Measurements from ENCODE around the gene RNU6-9.
"Not testable (repeated sequence)": the region's sequence is repeated elsewhere in the genome, so short reads cannot be mapped to it uniquely, and the experiment has no call there.

RNU6-9 gene

GRCh38 chr19:892894-893689 is at the start of gene RNU6-9, which contains the start of gene MED16:
TSS of gene RNU6-9 (plus strand) at chr19:893484.
TSS of gene MED16 (minus strand) at chr19:893187. CDS start at chr19:891131, 2,056 bp downstream.
- DNase-seq = peak; percentile 73 to 86

- DNase-seq = no peak
Measured at GRCh38 chr19:843836-844545, 49.3 kb upstream of the RNU6-9 start.

GRCh38 chr19:844546-844971 is 48.7 kb upstream of the RNU6-9 start:
- no peak for DNase-seq

GRCh38 chr19:845707-846521 is 47.4 kb upstream of the RNU6-9 start:
- no peak for DNase-seq

- DNase-seq = no peak
Measured at GRCh38 chr19:848386-848921, 44.8 kb upstream of the RNU6-9 start.

- not testable (repeated sequence) for DNase-seq
Measured at GRCh38 chr19:849195-849594, 44.1 kb upstream of the RNU6-9 start.

- DNase-seq = peak in 1 of 2 experiments; percentile 66
Measured at GRCh38 chr19:850221-850978, 42.9 kb upstream of the RNU6-9 start.

GRCh38 chr19:850979-851335 is 42.3 kb upstream of the RNU6-9 start:
- DNase-seq = no peak

GRCh38 chr19:852136-853013 is 40.9 kb upstream of the RNU6-9 start, which contains the start of gene ELANE:
TSS of gene ELANE (plus strand) at chr19:852303. CDS start at chr19:852329, 26 bp downstream.
- no peak for DNase-seq

GRCh38 chr19:853014-853585 is 40.2 kb upstream of the RNU6-9 start:
- DNase-seq = no peak

GRCh38 chr19:853614-854220 is 39.6 kb upstream of the RNU6-9 start:
- DNase-seq = not testable (repeated sequence)

GRCh38 chr19:854549-854948 is 38.7 kb upstream of the RNU6-9 start:
- no peak for DNase-seq

- DNase-seq = no peak
Measured at GRCh38 chr19:855142-855541, 38.1 kb upstream of the RNU6-9 start.

GRCh38 chr19:855566-856120 is 37.6 kb upstream of the RNU6-9 start:
- peak in 1 of 2 experiments; percentile 18 for DNase-seq

GRCh38 chr19:858284-858683 is 35.0 kb upstream of the RNU6-9 start:
- DNase-seq = no peak

- no peak for DNase-seq
Measured at GRCh38 chr19:858868-859843, 34.1 kb upstream of the RNU6-9 start, which contains the start of gene CFD. TSS of gene CFD (plus strand) at chr19:859664. CDS start at chr19:859690, 26 bp downstream.

GRCh38 chr19:861141-861755 is 32.0 kb upstream of the RNU6-9 start:
- no peak for DNase-seq

Data from NCI-H1930 (cell line).